ENCODE data around the gene PRDM16. TPM values are rescaled to one million over a fixed set of nuclear protein-coding genes. Genes with fewer than 3 reads are reported as not detected.

PRDM16 gene
- total and polyA plus RNA-seq, 2 of the 13 experiments (the other 11 are each of a cell fraction or from before 2014, with no cell fraction given), result 0.15 to 0.81 TPM

DNA sequence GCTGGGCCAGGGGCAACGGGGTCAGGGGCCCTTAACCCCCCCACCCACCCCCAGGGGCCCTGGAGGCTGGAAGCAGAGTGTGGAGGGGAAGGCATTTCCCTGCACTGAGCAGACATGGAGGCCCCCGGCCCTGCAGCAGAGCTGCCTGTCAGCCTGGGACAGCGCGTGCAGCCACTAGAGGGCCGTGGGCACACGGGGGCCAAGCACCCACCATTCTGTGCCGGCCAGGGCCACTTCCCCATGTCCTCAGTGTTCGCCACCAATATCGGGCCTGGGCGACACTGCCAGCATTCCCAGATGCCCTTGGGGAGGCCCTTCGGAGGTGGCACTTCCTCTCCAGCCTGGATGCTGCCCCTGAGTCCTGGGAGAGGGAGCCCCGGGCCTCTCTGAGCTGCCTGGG, 362.3 kb downstream of the PRDM16 start (continued):
- TF ChIP-seq ZNF839 (CRISPR knock-in tag; IDR thresholded peaks at IDR 0.05; ENCODE audit: borderline replicate concordance), result no peak
- TF ChIP-seq, protein P1, sequence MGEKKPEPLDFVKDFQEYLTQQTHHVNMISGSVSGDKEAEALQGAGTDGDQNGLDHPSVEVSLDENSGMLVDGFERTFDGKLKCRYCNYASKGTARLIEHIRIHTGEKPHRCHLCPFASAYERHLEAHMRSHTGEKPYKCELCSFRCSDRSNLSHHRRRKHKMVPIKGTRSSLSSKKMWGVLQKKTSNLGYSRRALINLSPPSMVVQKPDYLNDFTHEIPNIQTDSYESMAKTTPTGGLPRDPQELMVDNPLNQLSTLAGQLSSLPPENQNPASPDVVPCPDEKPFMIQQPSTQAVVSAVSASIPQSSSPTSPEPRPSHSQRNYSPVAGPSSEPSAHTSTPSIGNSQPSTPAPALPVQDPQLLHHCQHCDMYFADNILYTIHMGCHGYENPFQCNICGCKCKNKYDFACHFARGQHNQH (CRISPR knock-in tag; IDR thresholded peaks at IDR 0.05), result no peak
- no peak for TF ChIP-seq POLR2A (IDR thresholded peaks at IDR 0.05; ENCODE audit: insufficient read depth in 1 of 2, low read depth in 2 of 2, low read length in 2 of 2)
- TF ChIP-seq ZNF10 (CRISPR knock-in tag; IDR thresholded peaks at IDR 0.05; ENCODE audit: borderline replicate concordance, low read depth), result no peak
- TF ChIP-seq RAD51 (IDR thresholded peaks at IDR 0.05; ENCODE audit: borderline replicate concordance), result no peak
- TF ChIP-seq NFE2 (CRISPR knock-in tag; IDR thresholded peaks at IDR 0.05), result no peak
- TF ChIP-seq FOXK2 (IDR thresholded peaks at IDR 0.05), result no peak
- TF ChIP-seq, protein P2, sequence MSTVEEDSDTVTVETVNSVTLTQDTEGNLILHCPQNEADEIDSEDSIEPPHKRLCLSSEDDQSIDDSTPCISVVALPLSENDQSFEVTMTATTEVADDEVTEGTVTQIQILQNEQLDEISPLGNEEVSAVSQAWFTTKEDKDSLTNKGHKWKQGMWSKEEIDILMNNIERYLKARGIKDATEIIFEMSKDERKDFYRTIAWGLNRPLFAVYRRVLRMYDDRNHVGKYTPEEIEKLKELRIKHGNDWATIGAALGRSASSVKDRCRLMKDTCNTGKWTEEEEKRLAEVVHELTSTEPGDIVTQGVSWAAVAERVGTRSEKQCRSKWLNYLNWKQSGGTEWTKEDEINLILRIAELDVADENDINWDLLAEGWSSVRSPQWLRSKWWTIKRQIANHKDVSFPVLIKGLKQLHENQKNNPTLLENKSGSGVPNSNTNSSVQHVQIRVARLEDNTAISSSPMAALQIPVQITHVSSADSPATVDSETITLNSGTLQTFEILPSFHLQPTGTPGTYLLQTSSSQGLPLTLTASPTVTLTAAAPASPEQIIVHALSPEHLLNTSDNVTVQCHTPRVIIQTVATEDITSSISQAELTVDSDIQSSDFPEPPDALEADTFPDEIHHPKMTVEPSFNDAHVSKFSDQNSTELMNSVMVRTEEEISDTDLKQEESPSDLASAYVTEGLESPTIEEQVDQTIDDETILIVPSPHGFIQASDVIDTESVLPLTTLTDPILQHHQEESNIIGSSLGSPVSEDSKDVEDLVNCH (CRISPR knock-in tag; IDR thresholded peaks at IDR 0.05), result no peak
- TF ChIP-seq ZSCAN31 (CRISPR knock-in tag; IDR thresholded peaks at IDR 0.05; ENCODE audit: low read depth), result no peak
- no peak for TF ChIP-seq KLF13 (CRISPR knock-in tag; IDR thresholded peaks at IDR 0.05)
- TF ChIP-seq ZNF570 (CRISPR knock-in tag; IDR thresholded peaks at IDR 0.05; ENCODE audit: borderline replicate concordance), result no peak
- TF ChIP-seq, protein P3, sequence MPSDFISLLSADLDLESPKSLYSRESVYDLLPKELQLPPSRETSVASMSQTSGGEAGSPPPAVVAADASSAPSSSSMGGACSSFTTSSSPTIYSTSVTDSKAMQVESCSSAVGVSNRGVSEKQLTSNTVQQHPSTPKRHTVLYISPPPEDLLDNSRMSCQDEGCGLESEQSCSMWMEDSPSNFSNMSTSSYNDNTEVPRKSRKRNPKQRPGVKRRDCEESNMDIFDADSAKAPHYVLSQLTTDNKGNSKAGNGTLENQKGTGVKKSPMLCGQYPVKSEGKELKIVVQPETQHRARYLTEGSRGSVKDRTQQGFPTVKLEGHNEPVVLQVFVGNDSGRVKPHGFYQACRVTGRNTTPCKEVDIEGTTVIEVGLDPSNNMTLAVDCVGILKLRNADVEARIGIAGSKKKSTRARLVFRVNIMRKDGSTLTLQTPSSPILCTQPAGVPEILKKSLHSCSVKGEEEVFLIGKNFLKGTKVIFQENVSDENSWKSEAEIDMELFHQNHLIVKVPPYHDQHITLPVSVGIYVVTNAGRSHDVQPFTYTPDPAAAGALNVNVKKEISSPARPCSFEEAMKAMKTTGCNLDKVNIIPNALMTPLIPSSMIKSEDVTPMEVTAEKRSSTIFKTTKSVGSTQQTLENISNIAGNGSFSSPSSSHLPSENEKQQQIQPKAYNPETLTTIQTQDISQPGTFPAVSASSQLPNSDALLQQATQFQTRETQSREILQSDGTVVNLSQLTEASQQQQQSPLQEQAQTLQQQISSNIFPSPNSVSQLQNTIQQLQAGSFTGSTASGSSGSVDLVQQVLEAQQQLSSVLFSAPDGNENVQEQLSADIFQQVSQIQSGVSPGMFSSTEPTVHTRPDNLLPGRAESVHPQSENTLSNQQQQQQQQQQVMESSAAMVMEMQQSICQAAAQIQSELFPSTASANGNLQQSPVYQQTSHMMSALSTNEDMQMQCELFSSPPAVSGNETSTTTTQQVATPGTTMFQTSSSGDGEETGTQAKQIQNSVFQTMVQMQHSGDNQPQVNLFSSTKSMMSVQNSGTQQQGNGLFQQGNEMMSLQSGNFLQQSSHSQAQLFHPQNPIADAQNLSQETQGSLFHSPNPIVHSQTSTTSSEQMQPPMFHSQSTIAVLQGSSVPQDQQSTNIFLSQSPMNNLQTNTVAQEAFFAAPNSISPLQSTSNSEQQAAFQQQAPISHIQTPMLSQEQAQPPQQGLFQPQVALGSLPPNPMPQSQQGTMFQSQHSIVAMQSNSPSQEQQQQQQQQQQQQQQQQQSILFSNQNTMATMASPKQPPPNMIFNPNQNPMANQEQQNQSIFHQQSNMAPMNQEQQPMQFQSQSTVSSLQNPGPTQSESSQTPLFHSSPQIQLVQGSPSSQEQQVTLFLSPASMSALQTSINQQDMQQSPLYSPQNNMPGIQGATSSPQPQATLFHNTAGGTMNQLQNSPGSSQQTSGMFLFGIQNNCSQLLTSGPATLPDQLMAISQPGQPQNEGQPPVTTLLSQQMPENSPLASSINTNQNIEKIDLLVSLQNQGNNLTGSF (CRISPR knock-in tag; IDR thresholded peaks at IDR 0.05), result no peak
- TF ChIP-seq YEATS2 (CRISPR knock-in tag; IDR thresholded peaks at IDR 0.05; ENCODE audit: borderline replicate concordance), result no peak
- no peak for TF ChIP-seq SP4 (CRISPR knock-in tag; IDR thresholded peaks at IDR 0.05)
